ENCODE measurements around the gene EYS. TPM values are rescaled to one million over a fixed set of nuclear protein-coding genes. Genes with fewer than 3 reads are reported as not detected.
A peak's percentile ranks its signal among the peaks of the same experiment; 100 is the strongest.

EYS gene
- total RNA-seq, 1 experiment from 2014 or later = not detected

- no peak for DNase-seq (ENCODE audit: low read depth)
Measured at GRCh38 chr6:64723327-64724058, 983.5 kb downstream of the EYS start.

- DNase-seq (ENCODE audit: low read depth) = no peak
Measured at GRCh38 chr6:64721865-64722264, 985.2 kb downstream of the EYS start.

GRCh38 chr6:64717281-64717680, 989.7 kb downstream of the EYS start:
- no peak for DNase-seq (ENCODE audit: low read depth)

- DNase-seq (ENCODE audit: low read depth) = no peak
Measured at GRCh38 chr6:64715624-64716023, 991.4 kb downstream of the EYS start.

- DNase-seq (ENCODE audit: low read depth) = no peak
Measured at GRCh38 chr6:64714073-64714472, 993.0 kb downstream of the EYS start.

GRCh38 chr6:64713175-64713574, 993.9 kb downstream of the EYS start:
- DNase-seq (ENCODE audit: low read depth) = no peak

GRCh38 chr6:64712606-64713005, 994.4 kb downstream of the EYS start:
- no peak for DNase-seq (ENCODE audit: low read depth)

GRCh38 chr6:64703922-64704321, 1003.1 kb downstream of the EYS start:
- no peak for DNase-seq (ENCODE audit: low read depth)

- no peak for DNase-seq (ENCODE audit: low read depth)
Measured at GRCh38 chr6:64696053-64696452, 1011.0 kb downstream of the EYS start.

GRCh38 chr6:64694356-64694755, 1012.7 kb downstream of the EYS start:
- no peak for DNase-seq (ENCODE audit: low read depth)

- DNase-seq (ENCODE audit: low read depth) = no peak
Measured at GRCh38 chr6:64691064-64691463, 1016.0 kb downstream of the EYS start.

- peak; percentile 39 for DNase-seq (ENCODE audit: low read depth)
Measured at GRCh38 chr6:64685401-64685800, 1021.6 kb downstream of the EYS start.

- peak; percentile 90 for DNase-seq (ENCODE audit: low read depth)
Measured at GRCh38 chr6:64683682-64684081, 1023.3 kb downstream of the EYS start.

GRCh38 chr6:64681416-64682160, 1025.4 kb downstream of the EYS start:
- no peak for DNase-seq (ENCODE audit: low read depth)

- peak; percentile 72 for DNase-seq (ENCODE audit: low read depth)
Measured at GRCh38 chr6:64680446-64680845, 1026.6 kb downstream of the EYS start.

- no peak for DNase-seq (ENCODE audit: low read depth)
Measured at GRCh38 chr6:64679416-64679815, 1027.6 kb downstream of the EYS start.

- DNase-seq (ENCODE audit: low read depth) = no peak
Measured at GRCh38 chr6:64672651-64673050, 1034.4 kb downstream of the EYS start.

GRCh38 chr6:64672131-64672530, 1034.9 kb downstream of the EYS start:
- peak; percentile 11 for DNase-seq (ENCODE audit: low read depth)

- no peak for DNase-seq (ENCODE audit: low read depth)
Measured at GRCh38 chr6:64665137-64665536, 1041.9 kb downstream of the EYS start.

- DNase-seq (ENCODE audit: low read depth) = no peak
Measured at GRCh38 chr6:64664480-64664879, 1042.5 kb downstream of the EYS start.

- DNase-seq (ENCODE audit: low read depth) = no peak
Measured at GRCh38 chr6:64644024-64644423, 1063.0 kb downstream of the EYS start.

GRCh38 chr6:64630901-64631300, 1076.1 kb downstream of the EYS start:
- DNase-seq (ENCODE audit: low read depth) = no peak

- no peak for DNase-seq (ENCODE audit: low read depth)
Measured at GRCh38 chr6:64622944-64623343, 1084.1 kb downstream of the EYS start.
